ENCODE measurements around the gene PF4V1. TPM values are rescaled to one million over a fixed set of nuclear protein-coding genes. Genes with fewer than 3 reads are reported as not detected.
A peak's percentile ranks its signal among the peaks of the same experiment; 100 is the strongest.

Gene PF4V1
- polyA plus RNA-seq, 3 donors, result 0.99 to 3.3 TPM; not detected in 1

GRCh38 chr4:73836373-73837279, 16.5 kb upstream of the PF4V1 start, which contains the start of gene CXCL6:
CXCL6 (plus strand) TSS chr4:73836678; CDS start chr4:73836751, 73 bp downstream.
- H3K36me3 Mint-ChIP-seq, result no peaks in the 10 kb centered on the region
- Histone ChIP-seq H3K9ac (ENCODE audit: insufficient read depth, low read length, poor library complexity, severe bottlenecking) (peak within 1 kb of the TSS; percentile 62), H3K36me3 (replicated peaks in 1 of 2; ENCODE audit: control insufficient read depth in 1 of 2, insufficient read depth in 2 of 2, low read length in 2 of 2) (no peaks in the 10 kb centered on the region), H3K27ac (ENCODE audit: low read depth in 1 of 2, low read length in 2 of 2) (peak within 1 kb of the TSS in 1 of 2 donors; percentile 27), H3K4me3 (replicated peaks in 1 of 3; ENCODE audit: low read depth in 2 of 3, low read length in 3 of 3) (peak within 1 kb of the TSS; percentile 37 to 77 (median 41)), H3K4me1 (ENCODE audit: control insufficient read depth in 1 of 2, insufficient read depth in 2 of 2, low read length in 2 of 2) (peaks cover 12 to 14% of the 10 kb centered on the region in 2 donors), H3K4me2 (replicated peaks; ENCODE audit: extremely low read depth, low read length, poor library complexity, severe bottlenecking) (peak within 1 kb of the TSS; percentile 82), H4K20me1 (ENCODE audit: insufficient read depth, low read length) (no peaks in the 10 kb centered on the region), H3K79me2 (ENCODE audit: insufficient read depth, low read length) (no peaks in the 10 kb centered on the region), H3K27me3 (ENCODE audit: control insufficient read depth in 2 of 2, insufficient read depth in 2 of 2, low read length in 2 of 2) (no peaks in the 10 kb centered on the region), H2AFZ (ENCODE audit: insufficient read depth, low read depth, low read length, poor library complexity, severe bottlenecking) (peak within 1 kb of the TSS; percentile 76), H3K9me3 (replicated peaks in 1 of 2; ENCODE audit: control insufficient read depth in 1 of 2, insufficient read depth in 1 of 2, low read length in 2 of 2) (no peaks in the 10 kb centered on the region)
- peaks cover 18% of the 10 kb centered on the region for H3K4me1 Mint-ChIP-seq
- DNase-seq, result peak; percentile 42 to 69 (median 63)
- H3K27ac Mint-ChIP-seq, result peak within 1 kb of the TSS; percentile 37 to 87 (median 73)
- peaks cover 0 to 2% (median 0%) of the 10 kb centered on the region in 7 donors for H3K9me3 Mint-ChIP-seq
- under 1% methylated on average over 38 of the region's 41 CpGs for WGBS (ENCODE audit: insufficient coverage)
- TF ChIP-seq, protein P1, sequence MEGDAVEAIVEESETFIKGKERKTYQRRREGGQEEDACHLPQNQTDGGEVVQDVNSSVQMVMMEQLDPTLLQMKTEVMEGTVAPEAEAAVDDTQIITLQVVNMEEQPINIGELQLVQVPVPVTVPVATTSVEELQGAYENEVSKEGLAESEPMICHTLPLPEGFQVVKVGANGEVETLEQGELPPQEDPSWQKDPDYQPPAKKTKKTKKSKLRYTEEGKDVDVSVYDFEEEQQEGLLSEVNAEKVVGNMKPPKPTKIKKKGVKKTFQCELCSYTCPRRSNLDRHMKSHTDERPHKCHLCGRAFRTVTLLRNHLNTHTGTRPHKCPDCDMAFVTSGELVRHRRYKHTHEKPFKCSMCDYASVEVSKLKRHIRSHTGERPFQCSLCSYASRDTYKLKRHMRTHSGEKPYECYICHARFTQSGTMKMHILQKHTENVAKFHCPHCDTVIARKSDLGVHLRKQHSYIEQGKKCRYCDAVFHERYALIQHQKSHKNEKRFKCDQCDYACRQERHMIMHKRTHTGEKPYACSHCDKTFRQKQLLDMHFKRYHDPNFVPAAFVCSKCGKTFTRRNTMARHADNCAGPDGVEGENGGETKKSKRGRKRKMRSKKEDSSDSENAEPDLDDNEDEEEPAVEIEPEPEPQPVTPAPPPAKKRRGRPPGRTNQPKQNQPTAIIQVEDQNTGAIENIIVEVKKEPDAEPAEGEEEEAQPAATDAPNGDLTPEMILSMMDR (IDR thresholded peaks at IDR 0.05), result no peak
- peaks cover 1 to 7% (median 3%) of the 10 kb centered on the region in 3 donors for H3K27me3 Mint-ChIP-seq (ENCODE audit: low read depth in 3 of 3)
- peak within 1 kb of the TSS; percentile 84 to 96 for H3K4me3 Mint-ChIP-seq
- intact Hi-C loops (cut with micrococcal nuclease), result loop anchor here in 1 of 2 donors (10.0 kb wide), 1 partner anchor 102 kb away; no protein-coding TSS in a partner anchor

- H3K4me2 ChIP-seq (replicated peaks; ENCODE audit: extremely low read depth, low read length, poor library complexity, severe bottlenecking), result no peak overlapping the region
- DNase-seq, result no peak
- no peak overlapping the region for H3K27ac ChIP-seq (ENCODE audit: low read depth in 1 of 2, low read length in 2 of 2)
- Mint-ChIP-seq H3K27me3 (ENCODE audit: low read depth in 3 of 3) (peaks cover 1 to 7% (median 3%) of the 10 kb centered on the region in 3 donors), H3K9me3 (peaks cover 0 to 2% (median 0%) of the 10 kb centered on the region in 7 donors), H3K4me1 (peaks cover 18% of the 10 kb centered on the region), H3K36me3 (no peaks in the 10 kb centered on the region), H3K4me3 (no peak overlapping the region), H3K27ac (no peak overlapping the region)
- intact Hi-C loops (cut with micrococcal nuclease), result loop anchor here in 1 of 2 donors (10.0 kb wide), 1 partner anchor 104 kb away; no protein-coding TSS in a partner anchor
- H4K20me1 ChIP-seq (ENCODE audit: insufficient read depth, low read length), result no peaks in the 10 kb centered on the region
- H3K79me2 ChIP-seq (ENCODE audit: insufficient read depth, low read length), result no peaks in the 10 kb centered on the region
- H3K4me1 ChIP-seq (ENCODE audit: control insufficient read depth in 1 of 2, insufficient read depth in 2 of 2, low read length in 2 of 2), result peaks cover 14 to 20% of the 10 kb centered on the region in 2 donors
- H3K4me3 ChIP-seq (replicated peaks in 1 of 3; ENCODE audit: low read depth in 2 of 3, low read length in 3 of 3), result no peak overlapping the region
- H3K9me3 ChIP-seq (replicated peaks in 1 of 2; ENCODE audit: control insufficient read depth in 1 of 2, insufficient read depth in 1 of 2, low read length in 2 of 2), result no peaks in the 10 kb centered on the region
- TF ChIP-seq, protein P1 (IDR thresholded peaks at IDR 0.05), result no peak
- H2AFZ ChIP-seq (ENCODE audit: insufficient read depth, low read depth, low read length, poor library complexity, severe bottlenecking), result no peak overlapping the region
- 100% methylated on average over 1 of the region's 5 CpGs for WGBS (ENCODE audit: insufficient coverage)
- no peaks in the 10 kb centered on the region for H3K27me3 ChIP-seq (ENCODE audit: control insufficient read depth in 2 of 2, insufficient read depth in 2 of 2, low read length in 2 of 2)
- H3K36me3 ChIP-seq (replicated peaks in 1 of 2; ENCODE audit: control insufficient read depth in 1 of 2, insufficient read depth in 2 of 2, low read length in 2 of 2), result no peaks in the 10 kb centered on the region
- no peak overlapping the region for H3K9ac ChIP-seq (ENCODE audit: insufficient read depth, low read length, poor library complexity, severe bottlenecking)
These were observed 14.0 kb upstream of the PF4V1 start for GRCh38 chr4:73839071-73839470.
